G401.6 (cell line): ENCODE measurements around the gene GLG1.
"Not testable (repeated sequence)": the region's sequence is repeated elsewhere in the genome, so short reads cannot be mapped to it uniquely, and the experiment has no call there.

Experiments
- FAIRE-seq: peaks from 2 replicates; lab custom pipeline; 2012; peaks lifted over from hg19 to GRCh38; lab: Jason Lieb, UNC

GLG1 gene

DNA sequence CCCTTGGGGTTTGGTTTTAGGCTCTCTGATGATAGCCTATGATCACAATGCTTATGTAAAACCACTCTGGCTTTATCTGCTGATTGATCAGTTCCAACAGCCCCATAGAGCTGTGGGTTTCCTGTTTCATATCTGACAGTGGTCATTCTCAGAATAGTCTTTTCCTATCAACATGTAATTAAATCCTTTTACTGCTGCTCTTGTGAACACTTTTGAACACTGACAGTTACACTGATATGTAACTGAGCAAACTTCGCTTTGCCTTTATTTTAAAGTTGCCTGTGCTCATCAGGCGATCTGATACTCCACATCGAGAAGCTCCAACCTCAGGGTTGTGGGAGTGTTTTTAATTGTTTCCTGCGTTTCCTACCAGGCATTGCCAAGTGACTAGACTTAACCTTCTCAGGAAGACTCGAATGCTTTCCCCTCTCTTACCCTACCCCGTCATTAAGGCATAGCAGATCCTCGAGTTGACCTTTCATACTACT, 168.4 kb downstream of the GLG1 start:
- FAIRE-seq = no peak

DNA sequence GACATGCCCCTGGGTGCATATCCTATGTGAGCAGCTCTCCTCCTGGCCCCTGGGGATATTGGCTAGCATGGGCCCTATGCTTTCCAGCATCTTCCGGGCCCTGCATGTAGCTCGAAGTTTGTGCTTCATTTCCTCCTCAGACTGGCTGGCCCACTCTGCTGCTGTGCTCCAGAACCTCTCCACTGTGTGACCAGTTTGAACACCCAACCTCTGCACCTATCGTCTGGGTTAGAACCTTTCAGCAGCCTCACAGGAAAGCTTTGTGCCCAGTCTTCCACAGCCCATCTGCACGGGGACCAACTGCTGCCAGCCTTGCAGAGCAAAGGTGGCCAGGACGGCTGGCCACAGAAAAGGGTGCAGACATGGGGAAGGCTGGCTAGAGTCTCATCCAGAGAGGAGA, 175.4 kb downstream of the GLG1 start:
- FAIRE-seq = no peak

DNA sequence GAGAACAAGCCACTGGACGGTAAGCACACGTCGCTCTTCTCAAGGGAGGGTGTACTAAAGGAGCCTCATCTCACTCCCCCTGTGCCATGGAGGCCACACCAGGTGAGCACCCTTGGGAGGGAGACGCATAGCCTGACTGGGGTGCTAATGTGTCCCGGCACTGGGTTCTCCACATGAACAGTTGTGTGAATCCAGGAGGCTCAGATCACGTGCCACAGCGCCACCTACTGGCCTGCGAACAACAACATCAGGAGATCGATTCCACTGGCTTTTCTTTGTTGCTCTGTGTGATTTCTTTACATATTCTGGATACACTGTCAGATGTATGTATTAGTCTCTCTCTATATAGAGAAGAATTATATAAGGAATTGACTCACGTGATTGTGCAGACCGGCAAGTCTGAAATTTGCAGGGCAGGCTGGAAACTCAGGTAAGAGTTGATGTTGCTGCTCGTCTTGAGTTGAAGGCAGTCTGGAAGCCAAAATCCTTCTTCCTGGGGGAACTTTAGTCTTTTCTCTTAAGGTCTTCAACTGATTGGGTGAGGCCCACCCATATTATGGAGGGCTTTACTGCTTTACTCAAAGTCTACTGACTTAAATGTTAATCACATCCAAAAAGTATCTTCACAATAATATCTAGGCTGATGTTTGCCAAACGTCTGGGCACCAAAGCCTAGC, 176.7 kb downstream of the GLG1 start:
- FAIRE-seq = peak; percentile 25

DNA sequence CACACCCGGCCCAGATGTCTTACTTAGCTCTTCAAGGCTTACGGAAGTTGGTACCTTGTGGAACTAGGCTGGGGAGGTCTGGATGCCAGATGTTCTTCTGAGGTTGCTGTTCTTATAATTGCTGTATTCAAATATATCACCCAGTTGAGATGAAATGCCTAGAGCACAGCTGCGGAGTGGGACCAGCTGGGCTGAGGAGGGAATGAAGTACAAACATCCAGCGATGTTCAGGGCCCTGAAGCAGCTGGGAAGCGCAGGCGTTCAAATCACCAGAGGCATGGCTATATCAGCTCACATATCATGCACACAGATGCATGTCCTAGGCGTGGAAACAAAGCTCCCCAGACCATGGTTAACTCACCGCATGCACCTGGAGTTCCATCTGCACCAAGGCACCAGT, 178.4 kb downstream of the GLG1 start:
- not testable (repeated sequence) for FAIRE-seq

GRCh38 chr16:74425751-74426150, 181.2 kb downstream of the GLG1 start:
- FAIRE-seq = not testable (repeated sequence)

DNA sequence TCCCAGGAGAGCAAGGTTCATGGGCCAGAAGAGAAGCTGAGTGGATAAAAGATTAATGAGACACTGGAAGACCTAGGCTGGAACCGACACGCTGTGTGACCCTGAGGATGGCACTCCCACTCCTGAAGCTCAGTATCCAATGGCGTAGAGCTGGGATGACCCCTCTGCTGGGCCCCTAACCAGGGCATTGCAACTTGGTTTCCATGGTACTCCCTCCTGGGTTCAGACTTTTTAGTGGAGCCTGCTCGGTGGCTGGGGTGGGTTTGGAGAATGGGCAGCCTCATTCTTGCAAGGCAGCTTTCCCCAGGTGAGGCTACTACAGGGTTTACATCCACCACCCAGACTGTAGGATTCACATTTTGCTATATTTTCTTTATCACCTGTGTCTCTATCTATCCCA, 183.2 kb downstream of the GLG1 start:
- not testable (repeated sequence) for FAIRE-seq

DNA sequence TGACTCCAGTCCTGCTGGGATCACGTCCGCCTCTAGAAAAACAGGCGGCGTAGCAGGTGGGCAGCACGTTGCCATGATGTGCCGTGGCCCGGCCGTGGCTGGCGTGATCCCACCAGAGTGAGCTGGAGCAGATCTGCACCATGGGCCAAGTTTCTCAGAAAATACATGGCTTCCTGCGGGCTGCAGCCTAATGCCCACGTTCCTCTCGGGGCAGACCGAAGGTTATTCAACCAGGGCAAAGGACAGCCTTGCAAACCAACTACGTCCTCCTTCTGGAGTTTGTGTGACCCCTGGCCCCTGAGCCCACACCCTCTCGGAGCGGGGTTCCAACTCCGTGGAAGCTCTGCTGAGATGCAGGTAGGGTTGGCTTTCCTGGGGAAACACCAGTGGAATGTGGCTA, 184.8 kb downstream of the GLG1 start:
- FAIRE-seq = not testable (repeated sequence)

- not testable (repeated sequence) for FAIRE-seq
Observed at GRCh38 chr16:74421482-74421785, 185.5 kb downstream of the GLG1 start.

DNA sequence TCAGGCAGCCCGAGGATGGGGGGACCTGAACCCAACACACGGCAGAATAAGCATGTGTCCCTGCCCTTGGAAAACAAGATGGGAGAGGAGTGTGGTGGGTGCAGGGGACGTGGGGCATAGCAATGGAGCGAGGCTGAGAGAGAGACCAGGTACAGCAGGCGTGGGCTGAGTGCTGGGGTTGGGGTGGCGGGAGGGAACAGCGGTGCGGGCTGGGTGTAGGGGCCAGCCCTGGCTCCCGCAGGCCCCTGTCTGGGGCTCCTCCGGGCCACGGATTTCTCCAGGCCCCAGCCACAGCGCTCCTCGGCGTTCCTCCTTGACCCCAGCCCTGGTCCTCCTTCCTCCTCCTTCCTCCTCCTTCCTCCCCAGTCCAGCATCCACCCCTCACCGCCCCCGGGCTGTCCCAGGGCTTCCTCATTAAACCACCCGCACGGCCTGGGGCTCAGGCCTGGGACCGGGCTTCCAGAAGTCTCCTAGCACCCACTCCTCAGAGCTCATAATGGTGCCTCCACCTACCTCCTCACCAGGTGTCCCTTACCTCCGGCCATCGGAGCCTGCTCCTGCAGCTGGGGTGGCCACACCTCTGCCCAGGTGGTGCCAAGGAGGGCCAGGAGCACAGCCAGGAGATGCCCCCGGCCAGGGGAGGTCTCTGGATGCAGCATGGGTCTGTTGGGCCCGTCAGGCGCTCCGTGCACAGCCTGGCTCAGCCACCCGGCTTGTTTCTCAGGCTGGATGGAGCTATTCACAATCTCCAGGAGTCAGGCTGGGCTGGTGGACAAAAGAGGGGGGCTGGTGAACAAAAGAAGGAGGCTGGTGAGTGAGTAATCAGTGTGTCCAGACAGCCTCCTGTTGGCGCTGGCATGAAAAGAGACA, 186.1 kb downstream of the GLG1 start, which contains the start of gene CLEC18B:
Gene CLEC18B (minus strand): TSS at position 867 of the 870 bp plus-strand sequence. CDS start 208 bp downstream, at position 659.
- FAIRE-seq = not testable (repeated sequence)

DNA sequence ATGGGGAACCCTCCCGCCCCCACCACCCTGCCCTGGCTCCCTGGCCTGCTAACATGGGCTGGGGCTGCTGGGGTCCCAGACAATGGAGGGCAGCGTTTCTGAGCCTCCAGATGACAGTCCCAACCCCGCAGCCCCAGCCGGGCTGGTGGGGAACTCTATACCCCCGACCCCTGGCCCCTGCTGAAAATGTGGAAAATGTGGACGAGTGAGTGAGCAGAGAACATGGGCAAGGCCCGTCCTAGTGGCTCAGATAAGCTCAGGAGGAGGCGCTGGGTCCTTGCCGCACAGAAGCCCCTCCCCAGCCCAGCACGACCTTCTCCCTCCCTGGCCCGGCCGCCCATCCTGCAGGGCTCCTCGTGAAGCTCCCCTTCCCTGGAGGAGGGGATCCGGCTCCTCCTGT, 187.1 kb downstream of the GLG1 start:
- FAIRE-seq = not testable (repeated sequence)

DNA sequence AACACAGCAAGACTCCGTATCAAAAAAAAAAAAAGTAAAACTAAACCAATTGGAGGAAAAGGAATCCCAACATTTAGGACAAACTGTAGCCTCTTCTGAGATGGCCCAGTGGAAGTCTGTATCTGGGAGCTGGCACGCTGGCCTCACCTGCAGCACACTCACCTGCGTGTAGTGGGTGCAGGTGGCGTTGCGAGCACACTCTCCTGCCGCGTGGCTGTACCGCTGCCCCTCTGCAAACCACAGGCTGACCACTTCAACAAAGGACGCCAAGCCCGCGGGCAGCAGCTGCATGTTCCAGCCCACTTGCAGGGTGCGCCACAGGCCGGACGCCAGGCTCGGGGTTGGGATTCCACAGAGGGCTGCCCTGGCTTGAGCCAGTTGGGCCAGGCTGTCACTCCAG, 189.0 kb downstream of the GLG1 start:
- FAIRE-seq = not testable (repeated sequence)

GRCh38 chr16:74413920-74414319, 193.0 kb downstream of the GLG1 start:
- FAIRE-seq = not testable (repeated sequence)

DNA sequence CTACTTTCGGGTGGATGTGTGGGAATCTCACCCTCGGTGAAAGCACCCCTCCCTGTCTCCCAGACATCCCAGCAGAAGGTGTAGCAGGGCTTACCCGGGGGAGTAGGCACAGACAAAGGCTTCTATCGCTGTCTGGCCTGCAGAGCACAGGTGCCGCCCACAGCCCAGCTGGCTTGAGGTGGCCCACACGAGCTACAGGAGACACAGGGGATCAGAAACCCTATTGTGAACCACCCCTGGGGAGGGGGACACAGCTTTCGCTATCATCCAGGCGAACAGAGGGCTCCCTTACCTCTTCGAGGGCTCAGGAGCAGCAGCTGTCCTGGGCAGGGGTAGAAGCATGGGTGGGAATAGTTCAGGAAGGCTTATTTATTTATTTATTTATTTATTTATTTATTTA, 193.4 kb downstream of the GLG1 start:
- not testable (repeated sequence) for FAIRE-seq

DNA sequence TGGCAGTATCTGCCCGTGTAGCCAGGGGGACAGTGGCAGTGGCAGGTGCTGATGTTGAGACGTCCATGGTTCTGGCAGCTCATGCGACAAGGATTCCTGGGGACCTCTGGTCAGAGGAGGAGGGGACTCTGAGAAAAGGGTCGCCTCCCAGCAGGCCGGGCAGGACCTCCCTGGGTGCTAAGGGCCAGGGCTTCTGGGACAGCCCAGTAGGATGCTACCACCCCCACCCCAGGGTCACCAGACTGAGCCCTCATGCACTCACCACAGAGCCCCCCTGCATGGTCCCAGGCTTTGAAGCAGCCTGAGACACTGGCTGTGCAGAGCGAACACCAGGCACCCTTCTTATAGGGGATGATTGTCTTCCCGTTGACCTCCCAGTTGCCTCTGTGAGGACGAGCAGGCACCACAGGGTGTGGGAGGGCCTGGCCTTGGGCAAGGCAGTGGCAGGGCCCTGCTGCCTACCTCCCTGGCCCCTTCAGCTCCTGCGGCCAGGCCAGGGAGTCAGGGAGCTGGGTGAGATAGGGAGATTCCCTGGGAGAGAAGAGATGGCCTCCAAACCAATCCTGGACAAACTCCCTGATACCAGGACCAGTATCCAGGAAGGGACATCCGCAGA, 194.0 kb downstream of the GLG1 start:
- FAIRE-seq = not testable (repeated sequence)

DNA sequence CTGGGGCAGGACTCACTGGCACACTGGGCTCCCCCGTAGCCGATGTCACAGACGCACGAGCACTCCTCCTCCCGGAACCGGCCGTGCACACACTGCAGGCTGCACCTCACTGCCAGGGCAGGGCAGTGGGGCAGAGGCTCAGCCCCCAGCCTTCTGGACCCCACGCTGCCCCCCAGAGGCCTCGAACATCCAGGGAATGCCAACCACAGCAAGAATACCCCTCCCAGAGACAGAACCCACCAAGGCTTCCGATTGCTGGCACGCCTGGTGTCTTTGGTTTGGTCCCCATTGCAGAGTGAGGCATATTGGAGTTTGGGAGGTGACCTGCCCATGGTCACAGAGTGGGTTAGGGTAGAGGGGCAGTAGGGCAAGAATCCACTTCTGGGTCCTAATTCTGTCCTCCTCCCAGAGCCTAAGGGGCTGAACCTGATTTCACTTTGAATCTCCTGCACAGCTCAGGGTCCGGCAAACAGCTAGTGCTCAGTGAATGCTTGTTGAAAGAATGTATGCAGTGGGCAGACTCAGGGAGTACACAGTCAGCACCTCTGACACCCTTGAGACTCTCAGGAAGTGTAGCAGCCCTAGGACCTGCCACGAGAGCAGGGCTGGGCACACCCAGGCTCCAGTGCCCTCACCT, 194.7 kb downstream of the GLG1 start:
- not testable (repeated sequence) for FAIRE-seq

DNA sequence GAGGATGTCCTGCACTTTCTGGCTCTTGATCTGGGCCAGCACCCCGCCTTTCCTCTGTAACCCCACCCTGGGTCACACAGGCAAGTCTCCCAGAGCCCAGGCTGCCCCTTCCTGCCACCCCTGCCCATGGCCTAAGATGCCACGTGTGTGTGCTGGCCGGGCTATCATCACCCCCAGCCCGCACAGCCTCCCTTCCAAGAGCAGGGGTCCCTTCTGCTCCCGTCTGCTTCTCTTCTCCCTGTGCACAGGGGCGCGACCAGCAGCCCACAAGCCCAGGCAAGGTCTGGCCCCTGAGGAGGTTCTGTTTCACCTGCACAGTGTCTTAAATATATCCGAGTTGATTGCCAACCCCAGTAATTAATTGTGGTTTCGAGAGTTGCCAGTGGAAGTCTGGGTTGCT, 195.9 kb downstream of the GLG1 start:
- not testable (repeated sequence) for FAIRE-seq

- not testable (repeated sequence) for FAIRE-seq
Observed at GRCh38 chr16:74410057-74410957, 196.6 kb downstream of the GLG1 start.

DNA sequence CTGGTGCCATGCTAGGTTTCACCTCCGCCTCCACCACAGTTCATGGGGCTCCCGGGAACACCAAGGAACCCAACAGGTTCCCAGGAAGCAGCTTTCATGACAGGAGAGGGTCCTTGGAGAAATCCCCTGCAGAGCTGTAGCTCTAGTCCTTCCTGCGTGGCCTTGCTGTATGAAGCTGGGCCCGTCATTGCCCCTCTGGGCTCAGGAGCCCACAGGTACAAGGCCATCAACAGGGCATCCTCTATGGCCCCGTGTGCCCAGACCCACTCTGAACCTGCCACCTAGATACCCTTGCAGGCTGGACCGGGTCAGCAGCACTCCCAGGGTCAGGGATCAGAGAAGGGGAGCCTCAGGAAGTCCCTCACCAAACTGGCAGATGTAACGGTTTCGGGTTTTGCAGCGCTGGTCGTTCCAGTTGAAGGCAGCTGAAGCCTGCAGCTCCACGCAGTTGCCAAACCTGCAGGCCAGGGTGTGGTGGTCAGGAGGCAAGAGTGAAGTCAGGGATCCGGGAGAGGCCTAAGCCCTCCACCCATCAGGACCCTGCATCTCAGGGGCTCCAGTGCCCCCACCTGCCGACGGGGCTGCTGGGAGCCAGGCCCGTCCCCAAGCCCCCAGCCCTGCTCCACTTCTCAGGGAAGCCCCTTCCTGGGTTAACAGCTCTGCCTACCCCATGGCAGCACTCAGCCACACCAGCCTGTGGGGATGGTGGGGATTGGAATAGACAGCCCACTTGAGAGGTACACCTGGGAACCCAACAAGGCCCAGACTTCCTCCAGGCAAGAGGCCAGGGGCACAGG, 197.5 kb downstream of the GLG1 start:
- FAIRE-seq = not testable (repeated sequence)

DNA sequence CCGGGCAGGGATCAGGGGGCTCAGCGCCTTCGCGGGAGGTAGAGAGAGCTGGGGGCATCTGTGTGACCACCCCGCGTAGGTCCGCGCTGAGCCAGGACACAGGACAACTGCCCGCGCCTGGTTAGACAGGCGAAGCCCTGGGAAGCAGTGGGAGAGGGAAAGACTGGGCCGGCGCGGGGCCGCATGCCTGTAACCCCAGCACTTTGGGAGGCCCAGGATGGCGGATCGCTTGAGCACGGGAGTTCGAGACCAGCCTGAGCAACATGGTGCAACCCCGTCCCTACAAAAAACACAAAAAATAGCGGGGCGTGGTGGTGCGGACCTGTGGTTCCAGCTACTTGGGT, 199.6 kb downstream of the GLG1 start:
- not testable (repeated sequence) for FAIRE-seq

DNA sequence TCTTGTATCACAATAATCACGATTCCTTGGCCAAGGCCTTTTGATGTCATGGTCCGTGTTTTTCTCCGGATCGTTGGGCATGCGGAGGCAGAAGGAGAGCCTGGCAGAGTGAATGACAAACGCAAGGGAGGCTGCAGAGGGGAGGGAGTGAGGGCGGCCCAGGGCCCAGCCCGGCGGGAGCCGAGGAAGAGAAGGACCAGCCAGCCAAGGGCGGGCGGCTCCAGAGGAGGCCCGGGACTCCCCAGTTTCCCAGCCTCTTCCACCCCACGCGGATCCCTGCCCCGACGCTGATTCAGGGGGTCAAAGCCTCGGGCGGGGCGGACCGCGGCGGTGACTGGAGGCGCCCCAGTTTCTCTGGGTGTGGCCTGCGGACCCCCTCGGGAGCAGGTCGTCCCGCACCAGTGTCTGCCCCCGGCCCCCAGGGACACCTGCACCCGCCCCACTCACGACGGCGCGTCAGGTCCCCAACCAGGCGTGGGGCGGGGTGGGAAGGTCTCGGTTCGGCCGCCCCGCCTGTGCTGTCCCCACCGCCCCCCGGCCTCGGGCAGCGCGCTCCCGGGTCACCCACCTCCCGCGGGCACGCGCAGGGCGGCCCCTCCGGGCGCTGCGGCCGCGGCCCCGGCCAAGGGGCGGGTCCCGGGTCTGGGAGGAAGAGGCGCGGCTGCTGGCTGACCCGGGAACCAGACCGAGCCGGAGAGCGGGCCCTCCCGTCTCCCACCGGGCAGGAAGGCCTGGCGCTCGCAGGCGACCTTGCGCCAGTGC, 200.1 kb downstream of the GLG1 start:
- not testable (repeated sequence) for FAIRE-seq
